ENCODE data around the gene LUZP1. TPM values are rescaled to one million over a fixed set of nuclear protein-coding genes. Genes with fewer than 3 reads are reported as not detected.

Gene LUZP1
- total RNA-seq, 4 donors from 2014 or later = 21.4 to 28.2 (median 25.0) TPM

- H3K4me1 ChIP-seq = peaks cover 32 to 46% of the 10 kb centered on the region in 2 donors
- H3K4me3 ChIP-seq (replicated peaks in 1 of 3) = no peak overlapping the region
- H3K36me3 ChIP-seq = no peaks in the 10 kb centered on the region
- no peaks in the 10 kb centered on the region for H3K9me3 ChIP-seq
- DNase-seq = no peak
- TF ChIP-seq POLR2A (IDR thresholded peaks at IDR 0.05) = no peak
- TF ChIP-seq CTCF (IDR thresholded peaks at IDR 0.05) = no peak
- intact Hi-C loops (cut with DNase I) = no loop called here
- no peaks in the 10 kb centered on the region for H3K27me3 ChIP-seq
- no peak overlapping the region for H3K27ac ChIP-seq
These were observed 50.2 kb downstream of the LUZP1 start for GRCh38 chr1:23118407-23118806.

GRCh38 chr1:23116921-23117699, 51.5 kb downstream of the LUZP1 start:
- intact Hi-C loops (cut with DNase I) = no loop called here
- no peak overlapping the region for H3K4me3 ChIP-seq (replicated peaks in 1 of 3)
- H3K36me3 ChIP-seq = no peaks in the 10 kb centered on the region
- 45 to 50% methylated on average over 2 of the region's 2 CpGs for WGBS, 2 donors
- no peaks in the 10 kb centered on the region for H3K27me3 ChIP-seq
- TF ChIP-seq POLR2A (IDR thresholded peaks at IDR 0.05) (no peak), CTCF (IDR thresholded peaks at IDR 0.05) (no peak)
- DNase-seq = no peak
- no peaks in the 10 kb centered on the region for H3K9me3 ChIP-seq
- peaks cover 23 to 38% of the 10 kb centered on the region in 2 donors for H3K4me1 ChIP-seq
- H3K27ac ChIP-seq = no peak overlapping the region

- H3K4me1 ChIP-seq = peaks cover 15 to 37% of the 10 kb centered on the region in 2 donors
These were observed 52.3 kb downstream of the LUZP1 start for GRCh38 chr1:23116216-23116836.

GRCh38 chr1:23114424-23115079, 54.1 kb downstream of the LUZP1 start:
- intact Hi-C loops (cut with DNase I) = no loop called here
- DNase-seq = no peak
- no peaks in the 10 kb centered on the region for H3K36me3 ChIP-seq
- H3K27ac ChIP-seq = peak overlapping the region in 2 of 3 donors; percentile 11 to 22
- H3K9me3 ChIP-seq = no peaks in the 10 kb centered on the region
- H3K4me1 ChIP-seq = peaks cover 11 to 32% of the 10 kb centered on the region in 2 donors
- WGBS, 2 donors = 62 to 70% methylated on average over 6 of the region's 6 CpGs
- no peak overlapping the region for H3K4me3 ChIP-seq (replicated peaks in 1 of 3)
- no peaks in the 10 kb centered on the region for H3K27me3 ChIP-seq
- no peak for TF ChIP-seq POLR2A (IDR thresholded peaks at IDR 0.05)

More at GRCh38 chr1:23116216-23116836, 52.3 kb downstream of the LUZP1 start:
- 88 to 90% methylated on average over 6 of the region's 6 CpGs for WGBS, 2 donors
- Histone ChIP-seq H3K27ac (no peak overlapping the region), H3K4me3 (replicated peaks in 1 of 3) (no peak overlapping the region), H3K36me3 (no peaks in the 10 kb centered on the region), H3K9me3 (no peaks in the 10 kb centered on the region), H3K27me3 (no peaks in the 10 kb centered on the region)
- DNase-seq = no peak
- intact Hi-C loops (cut with DNase I) = no loop called here
- TF ChIP-seq POLR2A (IDR thresholded peaks at IDR 0.05) = no peak
- no peak for TF ChIP-seq CTCF (IDR thresholded peaks at IDR 0.05)

GRCh38 chr1:23111600-23112535, 56.8 kb downstream of the LUZP1 start:
- peaks cover 0 to 3% of the 10 kb centered on the region in 2 donors for H3K36me3 ChIP-seq
- H3K4me1 ChIP-seq = peaks cover 7 to 32% of the 10 kb centered on the region in 2 donors
- H3K27me3 ChIP-seq = no peaks in the 10 kb centered on the region
- H3K4me3 ChIP-seq (replicated peaks in 1 of 3) = no peak overlapping the region
- H3K9me3 ChIP-seq = no peaks in the 10 kb centered on the region
- 80 to 86% methylated on average over 6 of the region's 6 CpGs for WGBS, 2 donors
- H3K27ac ChIP-seq = no peak overlapping the region
- DNase-seq = no peak
- TF ChIP-seq CTCF (IDR thresholded peaks at IDR 0.05) (no peak), POLR2A (IDR thresholded peaks at IDR 0.05) (no peak)
- intact Hi-C loops (cut with DNase I) = no loop called here
